Endodermal cell (in vitro differentiated cells): ENCODE data around the gene UTP15. TPM values are rescaled to one million over a fixed set of nuclear protein-coding genes. Genes with fewer than 3 reads are reported as not detected.

Source experiments
- DNase-seq: peaks from one replicate; pipeline ENCODE4 v3.0.0-alpha.2; 2017
- H3K27ac ChIP-seq: 2 replicates; pipeline ENCODE4 v1.5.1; 2013; ENCODE audit warnings: mild to moderate bottlenecking, low read depth, low read length, moderate library complexity
- H3K27me3 ChIP-seq: 2 replicates; pipeline ENCODE4 v1.6.1; 2013; ENCODE audit warnings: mild to moderate bottlenecking, low read length, moderate library complexity; ENCODE audit not compliant: insufficient read depth, control insufficient read depth, poor library complexity, severe bottlenecking
- H3K36me3 ChIP-seq: 2 replicates; pipeline ENCODE4 v1.7.0; 2013; ENCODE audit warnings: mild to moderate bottlenecking, low read length, moderate library complexity; ENCODE audit not compliant: control insufficient read depth, insufficient read depth
- H3K4me1 ChIP-seq: one replicate; pipeline ENCODE4 v1.7.0; 2013; ENCODE audit warnings: low read length; ENCODE audit not compliant: control insufficient read depth, insufficient read depth
- H3K4me3 ChIP-seq: 2 replicates; pipeline ENCODE4 v1.5.1; 2013; ENCODE audit warnings: mild to moderate bottlenecking, low read length, moderate library complexity
- H3K9ac ChIP-seq: 2 replicates; pipeline ENCODE4 v1.6.1; 2013; ENCODE audit warnings: mild to moderate bottlenecking, low read length, moderate library complexity; ENCODE audit not compliant: poor library complexity, severe bottlenecking; ENCODE audit errors: extremely low read depth
- H3K9me3 ChIP-seq: 2 replicates; pipeline ENCODE4 v1.6.1; 2013; ENCODE audit warnings: mild to moderate bottlenecking, low read length, moderate library complexity; ENCODE audit not compliant: control insufficient read depth
- H3K27ac Mint-ChIP-seq: 2 replicates; pipeline ENCODE4 v1.8.0; 2020; ENCODE audit warnings: mixed read lengths
- H3K27me3 Mint-ChIP-seq: 2 replicates; pipeline ENCODE4 v1.8.0; 2021; ENCODE audit warnings: mild to moderate bottlenecking, mixed read lengths; ENCODE audit not compliant: insufficient read depth
- H3K36me3 Mint-ChIP-seq: 2 replicates; pipeline ENCODE4 v1.8.0; 2020; ENCODE audit warnings: low read depth, mixed read lengths
- H3K4me1 Mint-ChIP-seq: 2 replicates; pipeline ENCODE4 v1.8.0; 2020; ENCODE audit warnings: mixed read lengths
- H3K4me3 Mint-ChIP-seq: 2 replicates; pipeline ENCODE4 v1.8.0; 2020; ENCODE audit warnings: mild to moderate bottlenecking, moderate library complexity, mixed read lengths
- H3K9me3 Mint-ChIP-seq: 2 replicates; pipeline ENCODE4 v1.8.0; 2020; ENCODE audit warnings: mild to moderate bottlenecking, mixed read lengths
- CTCF ChIP-seq: fragments of 200-600 bp; sonication (generic); conservative IDR thresholded peaks from 2 replicates; pipeline ENCODE4 v1.5.0; 2021; ENCODE audit warnings: antibody characterized with exemption, mild to moderate bottlenecking
- WGBS, 2 experiments: methylation state at CpG; one replicate each; pipeline versions ENCODE4 v1.1.5 to v1.1.7; 2013; ENCODE audit warnings: missing lambda C conversion rate in 2 of 2, mixed read lengths in 1 of 2; ENCODE audit not compliant: insufficient coverage in 1 of 2, insufficient read length in 1 of 2; 5-methylcytosine and 5-hydroxymethylcytosine counted together
- total RNA-seq, 2 donors: library from RNA; stranded (reverse); fragmentation: NEBNext Ultra II Directional in 1 of 2; extraction: Animal tissue kit (Norgen Biotek cat#: 25700) in 1 of 2; gene quantifications; 2 replicates in 1 of 2; 3 replicates in 1 of 2; pipeline ENCODE4 v1.2.1, GENCODE V29; 2021

UTP15 gene
- total RNA-seq, 2 donors from 2014 or later: 24.7 to 28.3 TPM

GRCh38 chr5:73522989-73523388, 42.6 kb upstream of the UTP15 start:
- 91 to 94% methylated on average over 6 to 7 of the region's 7 CpGs for WGBS, 2 experiments
- H3K27me3 ChIP-seq: no peaks in the 10 kb centered on the region
- H3K4me1 Mint-ChIP-seq: peaks cover 4% of the 10 kb centered on the region
- no peak for TF ChIP-seq CTCF
- H3K27ac Mint-ChIP-seq: no peak overlapping the region
- no peak for DNase-seq
- no peaks in the 10 kb centered on the region for H3K9me3 ChIP-seq
- H3K36me3 Mint-ChIP-seq: no peaks in the 10 kb centered on the region
- H3K4me3 Mint-ChIP-seq: no peak overlapping the region
- H3K9me3 Mint-ChIP-seq: no peaks in the 10 kb centered on the region
- H3K4me1 ChIP-seq: no peaks in the 10 kb centered on the region
- no peaks in the 10 kb centered on the region for H3K36me3 ChIP-seq
- H3K27ac ChIP-seq: no peak overlapping the region
- H3K27me3 Mint-ChIP-seq: no peaks in the 10 kb centered on the region
- H3K9ac ChIP-seq: no peak overlapping the region
- H3K4me3 ChIP-seq: no peak overlapping the region

- DNase-seq: no peak
Observed at GRCh38 chr5:73523861-73524260, 41.7 kb upstream of the UTP15 start.

GRCh38 chr5:73525606-73526203, 39.8 kb upstream of the UTP15 start:
- H3K4me3 ChIP-seq: no peak overlapping the region
- Mint-ChIP-seq H3K27me3 (no peaks in the 10 kb centered on the region), H3K4me1 (no peaks in the 10 kb centered on the region), H3K4me3 (no peak overlapping the region), H3K36me3 (no peaks in the 10 kb centered on the region), H3K9me3 (no peaks in the 10 kb centered on the region), H3K27ac (no peak overlapping the region)
- no peak overlapping the region for H3K27ac ChIP-seq
- H3K9me3 ChIP-seq: peaks cover 3% of the 10 kb centered on the region
- no peak overlapping the region for H3K9ac ChIP-seq
- H3K36me3 ChIP-seq: no peaks in the 10 kb centered on the region
- no peaks in the 10 kb centered on the region for H3K4me1 ChIP-seq
- no peak for DNase-seq
- H3K27me3 ChIP-seq: no peaks in the 10 kb centered on the region
- TF ChIP-seq CTCF: no peak
- 91 to 94% methylated on average over 2 to 3 of the region's 3 CpGs for WGBS, 2 experiments

More at GRCh38 chr5:73523861-73524260, 41.7 kb upstream of the UTP15 start:
- H3K4me3 Mint-ChIP-seq: no peak overlapping the region
- H3K9me3 Mint-ChIP-seq: no peaks in the 10 kb centered on the region
- Histone ChIP-seq H3K27me3 (no peaks in the 10 kb centered on the region), H3K27ac (no peak overlapping the region), H3K36me3 (no peaks in the 10 kb centered on the region), H3K9me3 (no peaks in the 10 kb centered on the region), H3K4me3 (no peak overlapping the region), H3K9ac (no peak overlapping the region), H3K4me1 (no peaks in the 10 kb centered on the region)
- no peaks in the 10 kb centered on the region for H3K36me3 Mint-ChIP-seq
- H3K27ac Mint-ChIP-seq: no peak overlapping the region
- no peaks in the 10 kb centered on the region for H3K27me3 Mint-ChIP-seq
- peaks cover 4% of the 10 kb centered on the region for H3K4me1 Mint-ChIP-seq
- 88 to 90% methylated on average over 1 of the region's 1 CpG for WGBS, 2 experiments
- no peak for TF ChIP-seq CTCF
